Measurements from ENCODE around the gene KIF16B. TPM values are rescaled to one million over a fixed set of nuclear protein-coding genes. Genes with fewer than 3 reads are reported as not detected.

Gene KIF16B
- total and polyA plus RNA-seq, 4 donors: 5.1 to 19.7 (median 8.4) TPM

- no peaks in the 10 kb centered on the region for H3K4me1 ChIP-seq (ENCODE audit: control insufficient read depth in 4 of 4, insufficient read depth in 4 of 4, low read length in 3 of 4)
- TF ChIP-seq GABPA (IDR thresholded peaks at IDR 0.05 in 1 of 2, conservative IDR thresholded peaks at IDR 0.05 in 1 of 2): no peak
Observed at GRCh38 chr20:16316513-16316912, 256.7 kb downstream of the KIF16B start.

GRCh38 chr20:16314748-16315159, 258.5 kb downstream of the KIF16B start:
- DNase-seq (ENCODE audit: low spot score): no peak
- no peak overlapping the region for H3K4me3 ChIP-seq (ENCODE audit: low read depth in 1 of 3, low read length in 3 of 3)
- H3K4me1 ChIP-seq (ENCODE audit: control insufficient read depth in 4 of 4, insufficient read depth in 4 of 4, low read length in 3 of 4): no peaks in the 10 kb centered on the region
- no peaks in the 10 kb centered on the region for H3K9me3 ChIP-seq (ENCODE audit: control insufficient read depth in 4 of 4, low read length in 3 of 4)
- H3K27me3 ChIP-seq (ENCODE audit: control insufficient read depth in 4 of 4, insufficient read depth in 4 of 4, low read length in 3 of 4): no peaks in the 10 kb centered on the region
- H3K36me3 ChIP-seq (ENCODE audit: control insufficient read depth in 4 of 4, insufficient read depth in 3 of 4, low read depth in 1 of 4, low read length in 3 of 4): peaks cover 0 to 3% (median under 1%) of the 10 kb centered on the region in 4 donors
- no peak overlapping the region for H3K27ac ChIP-seq (ENCODE audit: low read depth in 1 of 2, low read length in 2 of 2)
- TF ChIP-seq, protein P1, sequence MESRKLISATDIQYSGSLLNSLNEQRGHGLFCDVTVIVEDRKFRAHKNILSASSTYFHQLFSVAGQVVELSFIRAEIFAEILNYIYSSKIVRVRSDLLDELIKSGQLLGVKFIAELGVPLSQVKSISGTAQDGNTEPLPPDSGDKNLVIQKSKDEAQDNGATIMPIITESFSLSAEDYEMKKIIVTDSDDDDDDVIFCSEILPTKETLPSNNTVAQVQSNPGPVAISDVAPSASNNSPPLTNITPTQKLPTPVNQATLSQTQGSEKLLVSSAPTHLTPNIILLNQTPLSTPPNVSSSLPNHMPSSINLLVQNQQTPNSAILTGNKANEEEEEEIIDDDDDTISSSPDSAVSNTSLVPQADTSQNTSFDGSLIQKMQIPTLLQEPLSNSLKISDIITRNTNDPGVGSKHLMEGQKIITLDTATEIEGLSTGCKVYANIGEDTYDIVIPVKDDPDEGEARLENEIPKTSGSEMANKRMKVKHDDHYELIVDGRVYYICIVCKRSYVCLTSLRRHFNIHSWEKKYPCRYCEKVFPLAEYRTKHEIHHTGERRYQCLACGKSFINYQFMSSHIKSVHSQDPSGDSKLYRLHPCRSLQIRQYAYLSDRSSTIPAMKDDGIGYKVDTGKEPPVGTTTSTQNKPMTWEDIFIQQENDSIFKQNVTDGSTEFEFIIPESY (IDR thresholded peaks at IDR 0.05): no peak
- TF ChIP-seq FOXA1 (IDR thresholded peaks at IDR 0.05): no peak
- TF ChIP-seq HNF4G (IDR thresholded peaks at IDR 0.05): no peak
- no peak for TF ChIP-seq HNF4A (conservative IDR thresholded peaks at IDR 0.05)
- TF ChIP-seq JUND (IDR thresholded peaks at IDR 0.05): no peak
- TF ChIP-seq ATF3 (IDR thresholded peaks at IDR 0.05): no peak
- TF ChIP-seq YY1 (IDR thresholded peaks at IDR 0.05): no peak
- no peak for TF ChIP-seq RXRA (IDR thresholded peaks at IDR 0.05)
- TF ChIP-seq RAD21 (IDR thresholded peaks at IDR 0.05): no peak
- no peak for TF ChIP-seq REST (IDR thresholded peaks at IDR 0.05)
- no peak for TF ChIP-seq GABPA (IDR thresholded peaks at IDR 0.05 in 1 of 2, conservative IDR thresholded peaks at IDR 0.05 in 1 of 2)
- TF ChIP-seq, protein P2, sequence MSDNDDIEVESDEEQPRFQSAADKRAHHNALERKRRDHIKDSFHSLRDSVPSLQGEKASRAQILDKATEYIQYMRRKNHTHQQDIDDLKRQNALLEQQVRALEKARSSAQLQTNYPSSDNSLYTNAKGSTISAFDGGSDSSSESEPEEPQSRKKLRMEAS (IDR thresholded peaks at IDR 0.05): no peak
- no peak for TF ChIP-seq SP1 (IDR thresholded peaks at IDR 0.05)
- TF ChIP-seq NR2F2 (IDR thresholded peaks at IDR 0.05): no peak
- TF ChIP-seq, protein P3, sequence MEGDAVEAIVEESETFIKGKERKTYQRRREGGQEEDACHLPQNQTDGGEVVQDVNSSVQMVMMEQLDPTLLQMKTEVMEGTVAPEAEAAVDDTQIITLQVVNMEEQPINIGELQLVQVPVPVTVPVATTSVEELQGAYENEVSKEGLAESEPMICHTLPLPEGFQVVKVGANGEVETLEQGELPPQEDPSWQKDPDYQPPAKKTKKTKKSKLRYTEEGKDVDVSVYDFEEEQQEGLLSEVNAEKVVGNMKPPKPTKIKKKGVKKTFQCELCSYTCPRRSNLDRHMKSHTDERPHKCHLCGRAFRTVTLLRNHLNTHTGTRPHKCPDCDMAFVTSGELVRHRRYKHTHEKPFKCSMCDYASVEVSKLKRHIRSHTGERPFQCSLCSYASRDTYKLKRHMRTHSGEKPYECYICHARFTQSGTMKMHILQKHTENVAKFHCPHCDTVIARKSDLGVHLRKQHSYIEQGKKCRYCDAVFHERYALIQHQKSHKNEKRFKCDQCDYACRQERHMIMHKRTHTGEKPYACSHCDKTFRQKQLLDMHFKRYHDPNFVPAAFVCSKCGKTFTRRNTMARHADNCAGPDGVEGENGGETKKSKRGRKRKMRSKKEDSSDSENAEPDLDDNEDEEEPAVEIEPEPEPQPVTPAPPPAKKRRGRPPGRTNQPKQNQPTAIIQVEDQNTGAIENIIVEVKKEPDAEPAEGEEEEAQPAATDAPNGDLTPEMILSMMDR (IDR thresholded peaks at IDR 0.05; ENCODE audit: low read depth, low read length, missing input control): no peak
- TF ChIP-seq TAF1 (conservative IDR thresholded peaks at IDR 0.05): no peak
- no peak for TF ChIP-seq EGR1 (IDR thresholded peaks at IDR 0.05; ENCODE audit: low read depth in 2 of 2)
- TF ChIP-seq FOXA2 (IDR thresholded peaks at IDR 0.05): no peak
- no peak overlapping the region for H3K9ac ChIP-seq (ENCODE audit: low read depth in 1 of 2, low read length in 2 of 2)
- 95% methylated on average over 8 of the region's 8 CpGs for WGBS

More at GRCh38 chr20:16316513-16316912, 256.7 kb downstream of the KIF16B start:
- Histone ChIP-seq H3K36me3 (ENCODE audit: control insufficient read depth in 4 of 4, insufficient read depth in 3 of 4, low read depth in 1 of 4, low read length in 3 of 4) (no peaks in the 10 kb centered on the region), H3K4me3 (ENCODE audit: low read depth in 1 of 3, low read length in 3 of 3) (no peak overlapping the region), H3K27ac (ENCODE audit: low read depth in 1 of 2, low read length in 2 of 2) (no peak overlapping the region), H3K27me3 (ENCODE audit: control insufficient read depth in 4 of 4, insufficient read depth in 4 of 4, low read length in 3 of 4) (no peaks in the 10 kb centered on the region), H3K9me3 (ENCODE audit: control insufficient read depth in 4 of 4, low read length in 3 of 4) (no peaks in the 10 kb centered on the region), H3K9ac (ENCODE audit: low read depth in 1 of 2, low read length in 2 of 2) (no peak overlapping the region)
- no peak for DNase-seq (ENCODE audit: low spot score)
- 81% methylated on average over 3 of the region's 3 CpGs for WGBS

Measured in liver (tissue), 9 donors.